22Rv1 (cell line): Measurements from ENCODE around the gene TSPAN9.

Experiments used
- H3K27ac ChIP-seq: fragments of 450-650 bp; 2 replicates; pipeline ENCODE4 v1.5.1; 2017
- ZFX ChIP-seq: fragments of 450-650 bp; IDR thresholded peaks from 2 replicates; pipeline ENCODE4 v1.6.1; 2017; ENCODE audit warnings: antibody characterized with exemption, borderline replicate concordance
- TF ChIP-seq, protein P1 (sequence below): fragments of 450-650 bp; IDR thresholded peaks from 2 replicates; pipeline ENCODE4 v1.5.1; 2017; ENCODE audit warnings: mild to moderate bottlenecking

Gene TSPAN9

DNA sequence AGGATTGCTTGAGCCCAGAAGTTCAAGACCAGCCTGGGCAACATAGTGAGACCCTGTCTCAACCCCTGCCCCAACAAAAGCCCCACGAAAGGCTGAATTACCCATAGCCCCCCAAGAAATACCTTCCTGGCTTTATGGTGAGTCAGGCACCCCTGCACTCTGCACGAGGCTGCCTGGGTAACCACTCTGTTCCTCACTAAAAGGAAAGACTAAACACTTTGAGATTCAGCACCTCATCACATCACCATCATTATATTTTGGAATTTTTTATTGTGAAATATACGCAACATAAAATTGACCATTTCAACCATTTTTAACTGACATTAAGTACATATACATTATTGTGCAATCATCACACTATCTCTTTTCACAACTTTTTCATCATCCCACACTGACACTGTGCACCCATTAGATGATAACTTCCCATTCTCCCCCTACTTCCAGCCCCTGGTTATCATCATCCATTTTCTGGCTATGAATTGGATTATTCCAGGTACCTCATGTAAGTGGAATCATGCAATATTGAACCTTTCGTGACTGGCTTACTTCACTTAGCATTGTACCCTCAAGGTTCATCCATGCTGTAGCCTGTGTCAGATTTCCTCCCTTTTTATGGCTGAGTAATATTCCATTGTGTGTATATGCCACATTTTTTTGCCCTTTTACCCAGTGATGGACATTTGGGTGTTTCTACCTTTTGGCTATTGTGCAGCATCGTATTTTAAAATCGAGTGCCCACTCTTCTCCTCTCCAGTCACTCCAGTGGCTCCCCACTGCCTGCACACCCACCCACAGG is 51.5 kb downstream of the TSPAN9 start:
- no peak overlapping the region for H3K27ac ChIP-seq
- TF ChIP-seq, protein P1, sequence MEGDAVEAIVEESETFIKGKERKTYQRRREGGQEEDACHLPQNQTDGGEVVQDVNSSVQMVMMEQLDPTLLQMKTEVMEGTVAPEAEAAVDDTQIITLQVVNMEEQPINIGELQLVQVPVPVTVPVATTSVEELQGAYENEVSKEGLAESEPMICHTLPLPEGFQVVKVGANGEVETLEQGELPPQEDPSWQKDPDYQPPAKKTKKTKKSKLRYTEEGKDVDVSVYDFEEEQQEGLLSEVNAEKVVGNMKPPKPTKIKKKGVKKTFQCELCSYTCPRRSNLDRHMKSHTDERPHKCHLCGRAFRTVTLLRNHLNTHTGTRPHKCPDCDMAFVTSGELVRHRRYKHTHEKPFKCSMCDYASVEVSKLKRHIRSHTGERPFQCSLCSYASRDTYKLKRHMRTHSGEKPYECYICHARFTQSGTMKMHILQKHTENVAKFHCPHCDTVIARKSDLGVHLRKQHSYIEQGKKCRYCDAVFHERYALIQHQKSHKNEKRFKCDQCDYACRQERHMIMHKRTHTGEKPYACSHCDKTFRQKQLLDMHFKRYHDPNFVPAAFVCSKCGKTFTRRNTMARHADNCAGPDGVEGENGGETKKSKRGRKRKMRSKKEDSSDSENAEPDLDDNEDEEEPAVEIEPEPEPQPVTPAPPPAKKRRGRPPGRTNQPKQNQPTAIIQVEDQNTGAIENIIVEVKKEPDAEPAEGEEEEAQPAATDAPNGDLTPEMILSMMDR, result no peak
- TF ChIP-seq ZFX, result no peak

DNA sequence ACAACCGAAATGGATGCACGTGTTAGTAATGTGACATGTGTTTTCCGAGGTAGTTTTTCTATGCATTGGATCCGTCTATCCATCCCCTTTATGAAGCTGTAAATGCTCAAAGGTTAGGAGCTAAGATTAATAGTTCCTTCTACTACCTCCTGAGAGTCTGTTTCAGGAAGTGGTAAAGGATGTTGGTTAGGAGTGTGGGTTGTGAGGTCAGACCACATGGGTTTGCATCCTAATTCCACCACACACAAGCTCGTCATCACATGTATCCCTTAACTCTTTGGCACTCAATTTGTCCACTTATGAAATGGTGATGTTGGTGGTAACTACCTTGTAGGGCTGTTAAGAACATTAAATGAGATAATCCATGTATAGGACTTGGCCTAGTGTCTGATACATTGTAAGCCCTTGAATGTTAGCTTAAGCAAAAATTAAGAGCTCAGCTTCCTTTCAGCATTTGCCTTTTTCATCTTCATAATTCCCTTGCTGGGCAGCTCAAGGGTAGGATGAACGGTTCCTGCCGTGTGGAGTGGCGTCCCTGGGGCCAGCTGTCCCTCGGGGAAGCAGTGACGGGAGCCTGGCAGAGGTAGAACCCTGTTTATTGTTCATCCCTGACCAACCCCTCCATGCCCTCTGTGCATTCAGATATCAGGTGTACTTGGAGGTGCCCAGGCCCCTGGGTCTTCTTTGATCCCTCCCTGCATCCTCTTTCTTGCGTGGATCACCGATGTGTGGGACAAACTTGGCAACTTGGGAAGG is 52.3 kb downstream of the TSPAN9 start:
- H3K27ac ChIP-seq, result no peak overlapping the region

DNA sequence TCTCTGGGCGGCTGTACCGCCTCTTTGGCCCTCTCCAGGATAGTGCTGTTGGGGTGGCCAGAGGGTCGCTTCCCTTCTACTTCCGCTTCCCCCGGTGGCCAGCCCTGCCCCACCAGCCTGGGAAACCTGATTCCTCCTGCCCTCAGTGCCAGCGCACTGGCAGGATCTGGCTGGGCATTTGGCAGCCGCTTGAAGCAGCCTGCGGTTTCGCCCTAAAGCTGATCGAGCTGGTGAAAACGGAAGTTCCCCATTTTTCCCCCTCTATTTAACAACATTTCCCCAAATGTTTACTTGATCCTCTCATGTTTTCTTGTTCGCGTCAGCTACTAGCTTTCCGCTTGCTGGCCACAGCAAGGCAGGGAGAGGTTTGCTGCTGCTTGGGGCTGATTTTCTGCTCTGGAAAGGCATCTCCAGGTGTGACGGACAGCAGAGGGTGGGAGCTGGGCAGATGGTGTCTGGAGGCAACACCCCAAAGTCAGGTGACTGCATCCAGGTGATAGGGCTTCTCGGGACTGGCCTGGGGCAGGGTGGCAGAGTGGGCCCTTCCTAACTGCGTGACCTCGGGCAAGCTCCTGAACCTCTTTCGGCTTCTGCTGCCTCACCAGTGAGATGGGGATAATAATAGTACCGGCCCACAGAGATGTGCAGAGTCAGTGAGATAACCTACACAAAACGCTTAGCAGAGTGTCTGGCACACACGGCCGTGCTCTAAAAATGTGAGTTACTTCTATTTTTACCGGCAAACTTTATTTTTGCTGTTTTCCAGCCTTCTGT is 53.1 kb downstream of the TSPAN9 start:
- no peak for TF ChIP-seq ZFX
- TF ChIP-seq, protein P1, result no peak
- no peak overlapping the region for H3K27ac ChIP-seq

More for the DNA sequence above, 52.3 kb downstream of the TSPAN9 start:
- TF ChIP-seq, protein P1, result no peak
- no peak for TF ChIP-seq ZFX

DNA sequence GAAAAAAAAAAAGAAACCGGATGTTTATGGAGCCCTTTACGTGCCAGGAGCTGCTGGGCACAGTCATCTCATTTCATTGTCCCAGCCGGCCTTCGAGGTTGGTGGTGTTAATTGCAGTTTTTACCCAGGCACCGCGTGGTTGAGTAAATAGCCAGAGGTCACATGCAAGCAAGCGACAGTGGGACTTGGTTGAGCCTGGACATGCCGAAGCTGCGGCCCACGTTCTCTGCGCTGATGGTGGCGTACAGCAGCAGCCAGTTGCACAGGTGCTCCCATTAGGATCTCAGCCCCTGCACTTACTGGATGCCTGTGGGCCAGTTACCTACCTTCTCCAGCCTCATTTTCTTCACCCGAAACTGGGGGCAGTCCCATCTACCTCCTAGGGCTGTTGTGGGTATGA is 54.0 kb downstream of the TSPAN9 start:
- H3K27ac ChIP-seq, result no peak overlapping the region
- no peak for TF ChIP-seq ZFX

DNA sequence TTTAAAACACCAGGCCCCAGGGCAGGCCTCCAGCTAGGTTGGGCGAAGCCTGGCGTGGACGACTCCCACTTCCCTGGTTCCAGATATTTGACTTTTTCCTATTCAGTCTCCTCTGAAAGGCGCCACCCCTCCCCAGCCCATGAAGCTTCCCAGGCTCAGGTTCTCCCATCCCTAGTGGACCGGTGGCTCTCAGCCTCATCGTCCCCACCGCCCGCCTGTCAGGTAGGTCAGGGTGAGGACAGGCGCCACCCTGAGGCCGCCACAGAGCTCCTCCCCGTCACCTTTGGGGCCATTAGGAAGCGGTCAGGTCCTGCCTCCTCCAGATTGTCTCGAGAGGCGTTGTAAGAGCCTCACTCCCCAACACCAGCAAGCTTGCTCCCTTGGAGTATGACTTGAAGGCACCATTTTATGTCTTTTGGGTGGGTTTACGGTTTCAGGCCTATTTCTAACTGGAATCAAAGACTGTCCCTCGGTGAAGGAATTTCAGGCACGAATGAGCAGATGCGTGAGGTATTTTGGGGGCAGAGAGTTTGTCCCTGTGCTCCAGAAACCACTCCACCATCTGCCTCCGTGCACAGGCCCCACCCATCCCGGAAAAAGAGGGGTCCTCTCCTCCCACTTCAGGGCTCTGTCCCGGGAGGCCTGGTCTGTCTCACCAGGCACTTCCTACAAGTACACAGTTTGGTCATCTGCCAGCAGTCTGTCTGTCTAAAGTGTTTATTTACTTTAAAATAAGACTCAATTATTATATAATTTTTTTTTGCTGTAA is 55.6 kb downstream of the TSPAN9 start:
- H3K27ac ChIP-seq, result no peak overlapping the region
- no peak for TF ChIP-seq ZFX
- TF ChIP-seq, protein P1, result no peak

DNA sequence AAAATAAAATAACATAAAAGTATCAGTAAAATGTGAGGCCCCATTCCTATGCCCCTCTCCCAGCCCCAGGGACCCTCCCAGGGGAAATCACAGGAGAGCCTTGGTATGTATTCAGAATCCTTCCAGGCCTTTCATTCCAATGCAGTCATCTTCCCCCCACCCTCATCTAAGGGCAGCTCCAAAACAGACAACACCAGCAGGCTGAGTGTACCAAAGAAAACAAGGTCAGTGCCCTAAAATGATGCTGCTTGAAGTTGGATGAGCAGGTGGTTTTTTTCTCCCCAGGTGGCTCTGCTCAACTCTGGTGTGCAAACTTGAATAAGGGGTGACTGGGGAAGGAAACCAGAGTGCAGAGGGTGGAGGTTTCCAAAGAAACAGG is 56.2 kb downstream of the TSPAN9 start:
- H3K27ac ChIP-seq, result no peak overlapping the region
- TF ChIP-seq, protein P1, result no peak
- no peak for TF ChIP-seq ZFX

DNA sequence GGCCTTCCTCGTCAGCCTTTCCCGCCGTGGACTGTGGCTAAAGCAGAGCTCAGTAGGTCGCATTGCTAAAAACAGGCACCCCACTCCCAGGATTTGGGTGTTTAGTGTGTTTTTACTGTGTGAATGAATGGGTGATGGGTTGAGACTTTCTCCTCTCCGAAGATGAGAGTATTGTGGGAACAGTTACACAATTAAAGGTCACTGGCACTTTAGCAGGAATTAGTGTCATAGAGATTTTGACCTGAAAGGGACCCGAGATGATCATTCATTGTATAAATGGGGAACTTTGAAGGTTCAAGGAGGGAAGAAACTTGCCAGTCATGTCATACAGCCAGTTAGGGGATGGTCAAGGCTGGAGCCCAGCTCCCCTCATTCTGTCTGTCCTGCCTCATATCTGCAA is 56.9 kb downstream of the TSPAN9 start:
- no peak overlapping the region for H3K27ac ChIP-seq
- TF ChIP-seq ZFX, result no peak
- TF ChIP-seq, protein P1, result no peak
